HFF-Myc (cell line): Measurements from ENCODE around the gene RSU1.

Experiments used
- DNase-seq: peaks from one replicate; pipeline ENCODE4 v3.0.0-alpha.2; 2011; ENCODE audit warnings: low read depth; ENCODE audit errors: extremely low read depth
- H3K4me3 ChIP-seq: replicated peaks from 2 replicates; pipeline ENCODE4 v1.5.1; 2011; ENCODE audit warnings: low read depth, mild to moderate bottlenecking, control low read depth, low read length
- TF ChIP-seq, protein P1 (sequence below): IDR thresholded peaks from 2 replicates; pipeline ENCODE4 v1.5.1; 2012; ENCODE audit warnings: mild to moderate bottlenecking, low read depth, low read length, control low read depth; ENCODE audit errors: missing control alignments

RSU1 gene

DNA sequence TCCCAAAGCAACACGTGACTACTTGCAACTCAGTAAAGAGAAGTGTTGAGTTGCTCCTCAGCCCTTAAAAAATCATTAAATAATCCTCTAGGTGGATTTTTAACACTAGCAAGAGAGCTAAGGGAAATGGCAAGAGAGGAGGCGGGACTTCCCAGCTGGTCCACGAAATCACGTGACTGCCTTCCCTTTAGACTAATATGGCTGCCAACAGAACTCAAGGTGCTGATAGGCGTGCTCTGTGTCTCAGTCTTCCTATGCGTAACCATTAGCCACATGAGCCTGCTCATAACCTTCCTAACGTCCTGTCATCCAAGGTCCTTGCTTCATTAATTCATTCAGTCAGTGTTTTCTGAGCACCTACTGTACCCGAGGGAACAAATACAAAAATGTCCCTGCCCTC, 66.0 kb downstream of the RSU1 start:
- TF ChIP-seq, protein P1, sequence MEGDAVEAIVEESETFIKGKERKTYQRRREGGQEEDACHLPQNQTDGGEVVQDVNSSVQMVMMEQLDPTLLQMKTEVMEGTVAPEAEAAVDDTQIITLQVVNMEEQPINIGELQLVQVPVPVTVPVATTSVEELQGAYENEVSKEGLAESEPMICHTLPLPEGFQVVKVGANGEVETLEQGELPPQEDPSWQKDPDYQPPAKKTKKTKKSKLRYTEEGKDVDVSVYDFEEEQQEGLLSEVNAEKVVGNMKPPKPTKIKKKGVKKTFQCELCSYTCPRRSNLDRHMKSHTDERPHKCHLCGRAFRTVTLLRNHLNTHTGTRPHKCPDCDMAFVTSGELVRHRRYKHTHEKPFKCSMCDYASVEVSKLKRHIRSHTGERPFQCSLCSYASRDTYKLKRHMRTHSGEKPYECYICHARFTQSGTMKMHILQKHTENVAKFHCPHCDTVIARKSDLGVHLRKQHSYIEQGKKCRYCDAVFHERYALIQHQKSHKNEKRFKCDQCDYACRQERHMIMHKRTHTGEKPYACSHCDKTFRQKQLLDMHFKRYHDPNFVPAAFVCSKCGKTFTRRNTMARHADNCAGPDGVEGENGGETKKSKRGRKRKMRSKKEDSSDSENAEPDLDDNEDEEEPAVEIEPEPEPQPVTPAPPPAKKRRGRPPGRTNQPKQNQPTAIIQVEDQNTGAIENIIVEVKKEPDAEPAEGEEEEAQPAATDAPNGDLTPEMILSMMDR, result no peak
- no peak for DNase-seq
- H3K4me3 ChIP-seq, result no peak overlapping the region

- H3K4me3 ChIP-seq, result no peak overlapping the region
- no peak for DNase-seq
- TF ChIP-seq, protein P1, result no peak
Measured at GRCh38 chr10:16750461-16750860, 66.8 kb downstream of the RSU1 start.

DNA sequence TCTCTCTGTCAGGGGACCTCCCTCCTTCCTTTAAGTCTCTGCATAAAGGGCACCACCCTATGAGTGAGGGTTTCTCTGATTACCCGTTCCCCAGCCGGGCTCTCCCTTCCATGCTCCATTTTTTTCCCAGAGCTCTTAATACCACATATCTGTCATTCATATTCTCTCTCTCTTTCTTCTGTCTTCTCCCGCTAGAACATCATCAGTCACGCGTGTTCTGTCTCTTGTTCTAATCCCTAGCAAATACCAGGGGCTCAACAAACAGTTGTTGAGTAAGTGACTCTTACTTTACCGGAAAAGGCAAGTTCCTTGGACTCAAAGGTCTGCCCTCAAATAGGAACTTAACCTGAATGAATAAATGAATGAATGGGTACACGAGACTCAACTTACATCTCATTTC, 68.5 kb downstream of the RSU1 start:
- no peak for DNase-seq
- TF ChIP-seq, protein P1, result no peak
- H3K4me3 ChIP-seq, result no peak overlapping the region

DNA sequence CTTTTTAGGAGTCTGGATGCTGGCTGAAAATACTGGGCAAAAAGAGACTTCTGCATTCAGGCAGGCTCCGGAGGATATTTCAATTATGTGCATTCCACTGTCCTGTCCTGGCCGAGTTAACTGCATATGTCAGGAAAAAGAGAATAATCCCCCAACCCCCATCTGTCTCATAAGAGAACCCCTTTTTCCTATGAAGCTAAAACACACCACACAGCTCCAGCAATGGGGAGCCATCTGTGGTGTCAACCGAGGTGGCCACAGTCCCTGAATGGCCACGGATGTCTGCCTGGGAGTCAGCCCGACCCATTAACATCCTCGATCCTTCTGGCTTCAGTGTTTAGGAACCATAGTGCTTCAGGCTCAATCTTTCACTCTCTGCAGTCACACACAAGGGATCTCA, 70.4 kb downstream of the RSU1 start:
- H3K4me3 ChIP-seq, result no peak overlapping the region
- DNase-seq, result no peak
- TF ChIP-seq, protein P1, result no peak

DNA sequence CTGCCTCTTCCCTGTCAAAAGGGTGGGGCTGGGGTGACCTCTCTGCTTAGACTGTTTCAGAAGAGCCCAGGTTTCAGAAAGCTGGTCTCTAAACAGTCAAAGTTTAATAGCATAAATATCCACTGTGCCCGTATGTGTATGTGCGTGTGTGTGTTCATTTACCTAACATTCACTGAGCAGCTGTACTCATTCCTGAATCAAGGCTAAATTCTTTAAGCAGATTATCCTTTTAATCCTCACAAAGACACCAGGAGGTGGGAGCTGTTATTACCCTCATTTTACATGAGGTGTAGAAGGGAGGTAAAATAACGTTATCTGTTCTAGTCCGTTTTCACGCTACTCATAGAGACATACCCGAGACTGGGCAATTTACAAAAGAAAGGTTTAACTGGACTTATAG, 72.2 kb downstream of the RSU1 start:
- no peak overlapping the region for H3K4me3 ChIP-seq
- TF ChIP-seq, protein P1, result no peak
- DNase-seq, result no peak

DNA sequence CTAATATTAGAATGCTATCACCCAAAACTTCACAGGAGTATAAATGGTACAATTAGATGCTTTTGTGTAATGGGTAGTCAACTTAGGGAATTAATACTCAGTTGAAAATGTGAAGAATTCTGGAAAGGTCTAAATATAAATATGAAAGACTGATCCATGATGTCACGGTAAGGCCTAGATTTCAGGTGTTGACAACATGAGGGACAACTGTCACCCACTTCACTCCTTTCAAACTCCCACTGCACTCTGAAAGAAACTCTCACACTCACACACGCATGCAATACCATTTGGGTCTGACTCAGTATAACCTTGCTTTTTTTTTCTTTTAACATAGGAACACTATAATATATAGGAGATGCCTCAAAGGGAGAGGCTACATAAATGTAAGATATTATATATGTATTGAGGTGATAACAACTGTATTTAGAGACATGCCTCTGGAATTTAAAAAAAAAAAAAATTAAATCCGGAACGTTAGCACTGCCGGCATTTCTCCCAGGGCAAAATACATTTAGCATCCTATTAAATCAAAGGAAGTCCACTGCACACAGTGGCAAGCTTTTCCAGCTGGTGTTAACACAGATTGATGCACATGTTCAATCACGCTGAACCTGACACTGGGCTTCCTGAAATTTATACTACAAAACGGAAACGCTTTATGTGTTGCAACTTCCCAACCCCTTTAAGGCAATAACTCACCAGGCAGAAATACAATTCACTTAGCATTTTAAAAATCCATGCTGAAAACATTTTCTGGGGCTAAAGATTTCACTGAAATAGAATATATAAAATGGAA, 74.9 kb downstream of the RSU1 start:
- DNase-seq, result no peak
- TF ChIP-seq, protein P1, result no peak
- no peak overlapping the region for H3K4me3 ChIP-seq

GRCh38 chr10:16741540-16741939, 75.7 kb downstream of the RSU1 start:
- TF ChIP-seq, protein P1, result no peak
- DNase-seq, result no peak
- no peak overlapping the region for H3K4me3 ChIP-seq
